Mesenchymal stem cell (in vitro differentiated cells and primary cell): ENCODE data around the gene PNPLA3.

ENCODE experiments used
- DNase-seq: peaks from one replicate; pipeline ENCODE4 v3.0.0-alpha.2; 2013
- H2AFZ ChIP-seq: one replicate; pipeline ENCODE4 v1.6.1; 2013; ENCODE audit warnings: low read depth, mild to moderate bottlenecking, control low read depth, inconsistent platforms, low read length, moderate library complexity
- H2AK5ac ChIP-seq: 2 replicates; pipeline ENCODE4 v1.6.1; 2013; ENCODE audit warnings: low read length, moderate library complexity, mild to moderate bottlenecking, inconsistent platforms; ENCODE audit not compliant: severe bottlenecking
- H2BK120ac ChIP-seq: one replicate; pipeline ENCODE4 v1.6.1; 2013; ENCODE audit warnings: low read depth, mild to moderate bottlenecking, inconsistent platforms, low read length, moderate library complexity
- H2BK12ac ChIP-seq, 2 experiments: one replicate each; pipeline ENCODE4 v1.6.1; 2013; ENCODE audit warnings: inconsistent platforms in 2 of 2, low read length in 2 of 2, mild to moderate bottlenecking in 2 of 2, moderate library complexity in 2 of 2, control low read depth in 1 of 2
- H2BK15ac ChIP-seq: one replicate; pipeline ENCODE4 v1.6.1; 2013; ENCODE audit warnings: mild to moderate bottlenecking, low read depth, inconsistent platforms; ENCODE audit not compliant: poor library complexity, severe bottlenecking
- H2BK5ac ChIP-seq: 2 replicates; pipeline ENCODE4 v1.6.1; 2013; ENCODE audit warnings: low read depth, mild to moderate bottlenecking, low read length, control low read depth, inconsistent platforms; ENCODE audit not compliant: poor library complexity, severe bottlenecking
- H3K14ac ChIP-seq, 2 experiments: one replicate each; pipeline ENCODE4 v1.6.1; 2013; ENCODE audit warnings: inconsistent platforms in 2 of 2, low read length in 2 of 2, control low read depth in 1 of 2, mild to moderate bottlenecking in 1 of 2, moderate library complexity in 1 of 2
- H3K18ac ChIP-seq, 2 experiments: one replicate each; pipeline ENCODE4 v1.6.1; 2013; ENCODE audit warnings: inconsistent platforms in 2 of 2, low read length in 2 of 2, control low read depth in 1 of 2, low read depth in 1 of 2, mild to moderate bottlenecking in 1 of 2
- H3K23ac ChIP-seq, 2 experiments: one replicate each; pipeline ENCODE4 v1.6.1; 2013; ENCODE audit warnings: inconsistent platforms in 2 of 2, low read length in 2 of 2, mild to moderate bottlenecking in 2 of 2, moderate library complexity in 2 of 2, control low read depth in 1 of 2
- H3K27ac ChIP-seq: 2 replicates; pipeline ENCODE4 v1.5.1; 2013; ENCODE audit warnings: mild to moderate bottlenecking, moderate library complexity, low read length, control low read depth, inconsistent platforms; ENCODE audit not compliant: poor library complexity, severe bottlenecking
- H3K27me3 ChIP-seq, 2 experiments: 2 replicates each; pipeline versions ENCODE4 v1.6.1 to v1.7.0; 2013; ENCODE audit warnings: low read length in 2 of 2, mild to moderate bottlenecking in 2 of 2, moderate library complexity in 2 of 2, control low read depth in 1 of 2, inconsistent platforms in 1 of 2; ENCODE audit not compliant: control insufficient read depth in 1 of 2, insufficient read depth in 1 of 2
- H3K36me3 ChIP-seq, 2 experiments: 2 replicates each; pipeline versions ENCODE4 v1.6.1 to v1.7.0; 2013; ENCODE audit warnings: low read length in 2 of 2, control low read depth in 1 of 2, inconsistent platforms in 1 of 2, low read depth in 1 of 2, mild to moderate bottlenecking in 1 of 2; ENCODE audit not compliant: insufficient read depth in 2 of 2, control insufficient read depth in 1 of 2
- H3K4ac ChIP-seq, 2 experiments: one replicate each; pipeline ENCODE4 v1.6.1; 2013; ENCODE audit warnings: inconsistent platforms in 2 of 2, low read length in 2 of 2, mild to moderate bottlenecking in 2 of 2, moderate library complexity in 2 of 2, control low read depth in 1 of 2, low read depth in 1 of 2
- H3K4me1 ChIP-seq: 2 replicates; pipeline ENCODE4 v1.6.1; 2013; ENCODE audit warnings: low read depth, low read length, control low read depth; ENCODE audit not compliant: control insufficient read depth, insufficient read depth
- H3K4me2 ChIP-seq: 2 replicates; pipeline ENCODE4 v1.6.1; 2013; ENCODE audit warnings: low read length, mild to moderate bottlenecking, inconsistent platforms; ENCODE audit not compliant: poor library complexity, severe bottlenecking
- H3K4me3 ChIP-seq, 2 experiments: 2 replicates each; pipeline versions ENCODE4 v1.5.1 to v1.7.0; 2013; ENCODE audit warnings: low read length in 2 of 2, mild to moderate bottlenecking in 2 of 2, control low read depth in 1 of 2, low read depth in 1 of 2; ENCODE audit not compliant: insufficient read depth in 1 of 2
- H3K79me1 ChIP-seq: replicated peaks from 2 replicates; pipeline ENCODE4 v1.6.1; 2013; ENCODE audit warnings: mild to moderate bottlenecking, control low read depth, low read length, inconsistent platforms; ENCODE audit not compliant: poor library complexity, severe bottlenecking
- H3K9ac ChIP-seq: 2 replicates; pipeline ENCODE4 v1.7.0; 2013; ENCODE audit warnings: mild to moderate bottlenecking, low read length, moderate library complexity
- H3K9me3 ChIP-seq: 2 replicates; pipeline ENCODE4 v1.7.0; 2013; ENCODE audit warnings: mild to moderate bottlenecking, low read length; ENCODE audit not compliant: control insufficient read depth
- H4K8ac ChIP-seq: one replicate; pipeline ENCODE4 v1.6.1; 2013; ENCODE audit warnings: inconsistent platforms, mild to moderate bottlenecking, low read length, moderate library complexity
- H4K91ac ChIP-seq: one replicate; pipeline ENCODE4 v1.6.1; 2013; ENCODE audit warnings: mild to moderate bottlenecking, low read length, inconsistent platforms
- WGBS: methylation state at CpG from one replicate; pipeline ENCODE4 v1.1.7; 2013; ENCODE audit warnings: mixed read lengths; 5-methylcytosine and 5-hydroxymethylcytosine counted together

The PNPLA3 gene

DNA sequence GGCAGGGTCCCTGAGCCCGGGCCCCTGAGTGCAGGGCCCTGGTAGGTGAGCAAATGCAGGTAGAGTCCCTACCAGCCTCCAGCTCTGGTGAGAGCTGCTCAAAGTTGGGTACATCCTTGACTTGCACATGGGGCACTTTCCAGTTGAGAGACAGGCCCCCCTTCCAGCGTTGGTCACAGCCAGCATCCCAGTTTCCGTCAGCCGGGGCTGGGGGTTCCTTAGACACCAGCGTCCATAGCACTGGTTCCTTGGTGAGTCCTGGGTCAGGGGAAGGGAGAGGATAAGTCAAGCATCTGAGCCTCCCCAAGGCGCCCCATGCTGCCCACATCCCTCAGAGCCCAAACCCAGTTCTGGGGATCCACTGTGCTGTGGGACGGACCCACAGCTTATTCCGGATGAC lies 37.4 kb upstream of the PNPLA3 start:
- no peak overlapping the region for H3K18ac ChIP-seq
- no peak overlapping the region for H3K4me2 ChIP-seq
- H2BK5ac ChIP-seq: no peak overlapping the region
- H3K4me3 ChIP-seq: no peak overlapping the region
- H2AK5ac ChIP-seq: no peak overlapping the region
- no peak overlapping the region for H3K14ac ChIP-seq
- H2BK15ac ChIP-seq: no peak overlapping the region
- 71% methylated on average over 8 of the region's 8 CpGs for WGBS
- H3K36me3 ChIP-seq: no peaks in the 10 kb centered on the region
- peaks cover 7% of the 10 kb centered on the region for H3K4me1 ChIP-seq
- H3K27me3 ChIP-seq: peaks cover 49 to 56% of the 10 kb centered on the region in 2 experiments
- no peak overlapping the region for H4K8ac ChIP-seq
- H3K79me1 ChIP-seq: no peaks in the 10 kb centered on the region
- H3K9me3 ChIP-seq: peaks cover 5% of the 10 kb centered on the region
- H4K91ac ChIP-seq: no peak overlapping the region
- H3K9ac ChIP-seq: no peak overlapping the region
- no peak overlapping the region for H3K23ac ChIP-seq
- DNase-seq: no peak
- no peak overlapping the region for H2BK120ac ChIP-seq
- no peak overlapping the region for H2AFZ ChIP-seq
- H2BK12ac ChIP-seq: no peak overlapping the region
- no peak overlapping the region for H3K4ac ChIP-seq
- H3K27ac ChIP-seq: no peak overlapping the region

DNA sequence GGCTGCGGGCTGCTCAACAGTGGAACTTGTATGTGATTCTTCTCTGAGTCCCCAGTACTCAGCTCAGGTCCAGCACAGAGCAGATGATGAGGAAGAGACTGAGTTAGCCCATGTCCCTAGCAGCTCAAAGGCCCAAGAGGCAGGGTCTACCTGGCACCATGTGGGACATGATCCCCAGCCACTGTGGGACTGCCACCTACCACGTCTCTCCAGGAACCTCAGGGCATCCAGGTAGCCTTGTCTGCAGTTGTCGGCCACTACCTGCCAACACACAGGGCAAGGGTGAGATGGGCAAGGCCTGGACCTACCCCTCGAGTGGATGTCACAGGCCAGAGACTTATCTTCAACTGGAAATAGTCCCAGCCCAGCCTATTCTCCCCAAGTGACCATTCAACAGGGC lies 36.2 kb upstream of the PNPLA3 start:
- H2AFZ ChIP-seq: no peak overlapping the region
- no peak for DNase-seq

DNA sequence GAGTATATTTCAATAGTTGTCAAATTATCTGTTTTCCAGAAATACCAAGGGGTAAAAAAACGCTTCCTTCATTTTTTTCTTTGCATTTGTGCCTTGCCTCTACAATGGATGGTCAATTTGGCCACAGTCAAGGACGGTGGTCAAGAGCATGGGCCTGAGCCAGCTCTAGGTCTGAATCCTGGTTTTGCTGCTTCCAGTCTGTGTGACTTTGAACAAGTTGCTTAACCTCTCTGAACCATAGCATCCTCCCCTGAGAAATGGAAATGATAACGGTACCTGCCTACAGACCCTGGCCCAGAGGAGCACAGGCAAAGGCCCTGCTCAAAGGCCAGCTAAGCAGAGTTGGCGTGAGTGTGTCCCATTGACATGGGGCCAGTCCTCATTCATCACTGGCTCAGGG lies 34.9 kb upstream of the PNPLA3 start:
- Histone ChIP-seq H2BK15ac (no peak overlapping the region), H2AK5ac (no peak overlapping the region), H2BK5ac (no peak overlapping the region), H3K23ac (no peak overlapping the region), H4K8ac (no peak overlapping the region), H4K91ac (no peak overlapping the region), H3K14ac (no peak overlapping the region), H3K27ac (no peak overlapping the region), H3K9me3 (no peaks in the 10 kb centered on the region), H3K4me3 (no peak overlapping the region), H3K4ac (no peak overlapping the region), H3K79me1 (no peaks in the 10 kb centered on the region), H3K9ac (no peak overlapping the region), H2BK120ac (no peak overlapping the region), H3K4me2 (no peak overlapping the region), H3K4me1 (peaks cover 15% of the 10 kb centered on the region), H3K27me3 (peaks cover 74 to 77% of the 10 kb centered on the region in 2 experiments), H2BK12ac (no peak overlapping the region), H3K18ac (no peak overlapping the region), H3K36me3 (no peaks in the 10 kb centered on the region), H2AFZ (no peak overlapping the region)
- 82% methylated on average over 4 of the region's 4 CpGs for WGBS
- DNase-seq: no peak

More for the DNA sequence above, 36.2 kb upstream of the PNPLA3 start:
- Histone ChIP-seq H3K9me3 (peaks cover 5% of the 10 kb centered on the region), H3K27me3 (peaks cover 61 to 65% of the 10 kb centered on the region in 2 experiments), H2BK12ac (no peak overlapping the region), H4K8ac (no peak overlapping the region), H3K4ac (no peak overlapping the region), H3K79me1 (no peaks in the 10 kb centered on the region), H4K91ac (no peak overlapping the region), H3K4me2 (no peak overlapping the region), H3K4me1 (peaks cover 15% of the 10 kb centered on the region), H2BK5ac (no peak overlapping the region), H3K9ac (no peak overlapping the region), H2BK15ac (no peak overlapping the region), H2BK120ac (no peak overlapping the region), H3K27ac (no peak overlapping the region), H3K14ac (no peak overlapping the region), H3K4me3 (no peak overlapping the region), H2AK5ac (no peak overlapping the region), H3K23ac (no peak overlapping the region), H3K18ac (no peak overlapping the region), H3K36me3 (no peaks in the 10 kb centered on the region)
- whole genome bisulfite sequencing: 73% methylated on average over 4 of the region's 4 CpGs

DNA sequence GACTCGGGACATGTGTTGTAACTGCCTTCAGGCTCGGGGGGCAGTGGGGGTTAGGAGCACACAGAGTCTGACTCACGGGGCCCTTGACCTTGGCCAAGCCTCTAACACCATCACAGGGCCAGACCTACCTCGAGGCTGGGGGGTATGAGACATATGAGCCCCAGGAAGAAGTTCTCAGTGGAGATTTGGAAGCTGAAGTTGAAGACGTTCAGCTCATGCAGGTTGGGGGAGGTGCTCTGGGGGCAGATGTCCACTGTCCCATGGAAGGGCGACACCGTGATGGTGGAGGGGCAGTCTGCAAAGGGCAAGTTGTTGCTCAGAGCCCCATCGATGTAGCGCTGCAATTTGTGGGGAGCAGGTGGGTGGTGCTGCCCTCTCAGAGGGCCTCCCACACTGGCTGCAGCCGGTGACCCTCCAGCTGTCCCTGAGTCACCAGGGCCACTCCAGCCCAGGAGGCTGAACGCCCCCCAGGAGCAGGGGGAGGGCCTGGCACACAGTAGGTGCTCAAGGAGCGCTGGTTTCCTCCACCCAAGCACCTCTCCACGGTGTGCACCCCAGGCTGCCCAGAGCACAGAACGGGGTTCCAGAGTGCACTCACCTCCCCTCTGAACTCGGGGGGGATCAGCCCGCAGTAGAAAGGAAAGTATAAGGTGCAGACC lies 34.3 kb upstream of the PNPLA3 start:
- H4K91ac ChIP-seq: no peak overlapping the region
- 79% methylated on average over 15 of the region's 16 CpGs for WGBS
- H3K36me3 ChIP-seq: no peaks in the 10 kb centered on the region

More for the DNA sequence above, 34.3 kb upstream of the PNPLA3 start:
- no peak overlapping the region for H3K4ac ChIP-seq
- H2AK5ac ChIP-seq: no peak overlapping the region
- no peak overlapping the region for H3K9ac ChIP-seq
- H2BK12ac ChIP-seq: no peak overlapping the region
- no peak overlapping the region for H3K27ac ChIP-seq
- no peaks in the 10 kb centered on the region for H3K79me1 ChIP-seq
- H3K14ac ChIP-seq: no peak overlapping the region
- peaks cover 15% of the 10 kb centered on the region for H3K4me1 ChIP-seq
- no peak overlapping the region for H2BK120ac ChIP-seq
- H3K23ac ChIP-seq: no peak overlapping the region
- H4K8ac ChIP-seq: no peak overlapping the region
- no peak overlapping the region for H2BK15ac ChIP-seq
- H3K9me3 ChIP-seq: no peaks in the 10 kb centered on the region
- H3K4me2 ChIP-seq: no peak overlapping the region
- H2AFZ ChIP-seq: no peak overlapping the region
- H3K4me3 ChIP-seq: no peak overlapping the region
- H2BK5ac ChIP-seq: no peak overlapping the region
- H3K27me3 ChIP-seq: peaks cover 78% of the 10 kb centered on the region in 2 experiments
- no peak overlapping the region for H3K18ac ChIP-seq
- DNase-seq: no peak
